ENCODE data around the gene RRBP1.

GRCh38 chr20:17601957-17602356 is 80.1 kb downstream of the RRBP1 start:
- TF ChIP-seq, protein P1, sequence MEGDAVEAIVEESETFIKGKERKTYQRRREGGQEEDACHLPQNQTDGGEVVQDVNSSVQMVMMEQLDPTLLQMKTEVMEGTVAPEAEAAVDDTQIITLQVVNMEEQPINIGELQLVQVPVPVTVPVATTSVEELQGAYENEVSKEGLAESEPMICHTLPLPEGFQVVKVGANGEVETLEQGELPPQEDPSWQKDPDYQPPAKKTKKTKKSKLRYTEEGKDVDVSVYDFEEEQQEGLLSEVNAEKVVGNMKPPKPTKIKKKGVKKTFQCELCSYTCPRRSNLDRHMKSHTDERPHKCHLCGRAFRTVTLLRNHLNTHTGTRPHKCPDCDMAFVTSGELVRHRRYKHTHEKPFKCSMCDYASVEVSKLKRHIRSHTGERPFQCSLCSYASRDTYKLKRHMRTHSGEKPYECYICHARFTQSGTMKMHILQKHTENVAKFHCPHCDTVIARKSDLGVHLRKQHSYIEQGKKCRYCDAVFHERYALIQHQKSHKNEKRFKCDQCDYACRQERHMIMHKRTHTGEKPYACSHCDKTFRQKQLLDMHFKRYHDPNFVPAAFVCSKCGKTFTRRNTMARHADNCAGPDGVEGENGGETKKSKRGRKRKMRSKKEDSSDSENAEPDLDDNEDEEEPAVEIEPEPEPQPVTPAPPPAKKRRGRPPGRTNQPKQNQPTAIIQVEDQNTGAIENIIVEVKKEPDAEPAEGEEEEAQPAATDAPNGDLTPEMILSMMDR (conservative IDR thresholded peaks at IDR 0.05; ENCODE audit: low read depth, low read length) = no peak
- TF ChIP-seq, protein P2, sequence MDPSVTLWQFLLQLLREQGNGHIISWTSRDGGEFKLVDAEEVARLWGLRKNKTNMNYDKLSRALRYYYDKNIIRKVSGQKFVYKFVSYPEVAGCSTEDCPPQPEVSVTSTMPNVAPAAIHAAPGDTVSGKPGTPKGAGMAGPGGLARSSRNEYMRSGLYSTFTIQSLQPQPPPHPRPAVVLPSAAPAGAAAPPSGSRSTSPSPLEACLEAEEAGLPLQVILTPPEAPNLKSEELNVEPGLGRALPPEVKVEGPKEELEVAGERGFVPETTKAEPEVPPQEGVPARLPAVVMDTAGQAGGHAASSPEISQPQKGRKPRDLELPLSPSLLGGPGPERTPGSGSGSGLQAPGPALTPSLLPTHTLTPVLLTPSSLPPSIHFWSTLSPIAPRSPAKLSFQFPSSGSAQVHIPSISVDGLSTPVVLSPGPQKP (IDR thresholded peaks at IDR 0.05; ENCODE audit: borderline replicate concordance, low read depth, low read length) = no peak
- TF ChIP-seq USF2 (IDR thresholded peaks at IDR 0.05; ENCODE audit: low read depth, low read length) (no peak), POLR2A (IDR thresholded peaks at IDR 0.05; ENCODE audit: low read depth, low read length) (no peak), CHD1 (IDR thresholded peaks at IDR 0.05; ENCODE audit: low read depth, low read length) (no peak), RAD21 (IDR thresholded peaks at IDR 0.05; ENCODE audit: low read length) (no peak), MAFK (IDR thresholded peaks at IDR 0.05; ENCODE audit: low read depth, low read length) (no peak), RFX5 (IDR thresholded peaks at IDR 0.05; ENCODE audit: low read depth, low read length) (no peak), CEBPB (IDR thresholded peaks at IDR 0.05; ENCODE audit: low read depth, low read length) (no peak), MAZ (IDR thresholded peaks at IDR 0.05; ENCODE audit: borderline replicate concordance, low read depth, low read length) (no peak), SMC3 (IDR thresholded peaks at IDR 0.05; ENCODE audit: low read depth, low read length) (no peak)
